ENCODE data around the gene MDM2.
"Not testable (repeated sequence)": the region's sequence is repeated elsewhere in the genome, so short reads cannot be mapped to it uniquely, and the experiment has no call there.

Gene MDM2

GRCh38 chr12:68806488-68807237, 1.3 kb upstream of the MDM2 start:
- DNase-seq: no peak

GRCh38 chr12:68807274-68807575, 752 bp upstream of the MDM2 start:
- not testable (repeated sequence) for DNase-seq

GRCh38 chr12:68808388-68809189, 612 bp downstream of the MDM2 start:
- peak; percentile 74 for DNase-seq

GRCh38 chr12:68809190-68810026, 1.4 kb downstream of the MDM2 start:
- no peak for DNase-seq

GRCh38 chr12:68810027-68810389, 2.0 kb downstream of the MDM2 start:
- DNase-seq: not testable (repeated sequence)

- not testable (repeated sequence) for DNase-seq
These were observed 3.6 kb downstream of the MDM2 start for GRCh38 chr12:68811573-68811972.

GRCh38 chr12:68812553-68813241, 4.7 kb downstream of the MDM2 start:
- DNase-seq: no peak

- no peak for DNase-seq
These were observed 5.2 kb downstream of the MDM2 start for GRCh38 chr12:68813242-68813593.

- no peak for DNase-seq
These were observed 6.7 kb downstream of the MDM2 start for GRCh38 chr12:68814490-68815231.

- no peak for DNase-seq
These were observed 7.4 kb downstream of the MDM2 start for GRCh38 chr12:68815232-68815927.

- DNase-seq: no peak
These were observed 8.2 kb downstream of the MDM2 start for GRCh38 chr12:68815928-68816800.

- not testable (repeated sequence) for DNase-seq
These were observed 11.5 kb downstream of the MDM2 start for GRCh38 chr12:68819481-68819880.

GRCh38 chr12:68821357-68822188, 13.6 kb downstream of the MDM2 start:
- no peak for DNase-seq

GRCh38 chr12:68823696-68824095, 15.7 kb downstream of the MDM2 start:
- no peak for DNase-seq

- DNase-seq: no peak
These were observed 16.2 kb downstream of the MDM2 start for GRCh38 chr12:68824131-68824530.

- no peak for DNase-seq
These were observed 16.7 kb downstream of the MDM2 start for GRCh38 chr12:68824597-68825250.

- no peak for DNase-seq
These were observed 17.7 kb downstream of the MDM2 start for GRCh38 chr12:68825569-68826217.

- no peak for DNase-seq
These were observed 20.1 kb downstream of the MDM2 start for GRCh38 chr12:68827895-68828671.

Measured in NCI-H1694 treated with DMSO at 0.1 percent for 48 hours (cell line).